Measurements from ENCODE around the gene KMT2A.

DNA sequence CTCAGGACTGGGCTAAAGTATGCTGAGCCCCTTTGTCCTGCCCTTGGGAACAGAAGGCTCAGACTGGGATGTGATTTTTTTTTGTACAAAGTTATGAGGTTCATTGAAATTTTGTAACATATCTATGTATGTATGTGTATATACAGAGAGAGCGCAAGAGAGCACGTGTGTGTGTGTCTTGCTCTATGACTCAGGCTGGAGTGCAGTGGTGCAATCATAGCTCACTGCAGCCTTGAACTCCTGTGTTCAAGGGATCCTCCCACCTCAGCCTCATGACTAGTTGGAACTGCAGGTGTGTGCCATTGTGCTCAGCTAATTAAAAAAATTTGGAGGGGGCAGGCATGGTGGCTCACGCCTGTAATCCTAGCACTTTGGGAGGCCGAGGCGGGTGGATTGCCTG lies 100.4 kb downstream of the KMT2A start:
- TF ChIP-seq, protein P1, sequence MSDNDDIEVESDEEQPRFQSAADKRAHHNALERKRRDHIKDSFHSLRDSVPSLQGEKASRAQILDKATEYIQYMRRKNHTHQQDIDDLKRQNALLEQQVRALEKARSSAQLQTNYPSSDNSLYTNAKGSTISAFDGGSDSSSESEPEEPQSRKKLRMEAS (IDR thresholded peaks at IDR 0.05), result no peak
- no peak for TF ChIP-seq EP300 (IDR thresholded peaks at IDR 0.05; ENCODE audit: borderline replicate concordance)
- no peak for TF ChIP-seq CEBPB (IDR thresholded peaks at IDR 0.05)

Data from Ishikawa (cell line).